GM12878 (cell line): ENCODE results near the gene ZNF451. TPM values are rescaled to one million over a fixed set of nuclear protein-coding genes. Genes with fewer than 3 reads are reported as not detected.

Experiments
- ATAC-seq: fragments of 200-7000 bp; cut with Tn5 transposase; 3 replicates; pipeline ENCODE4 v1.9.1; 2020; ENCODE audit warnings: mild to moderate bottlenecking, moderate library complexity
- BruUV-seq: library from RNA; stranded (reverse); fragments of 400-500 nt; replicated peaks from 2 replicates; lab custom pipeline; 2021; lab: Mats Ljungman, UMichigan
- CTCF ChIA-PET: fragments of 300-600 bp; sonication (Branson Sonifier 250); formaldehyde crosslinking; extraction: SDS; loops from one replicate; lab custom pipeline; 2021; ENCODE audit warnings: inconsistent platforms; lab: Yijun Ruan, JAX
- POLR2A ChIA-PET: fragments of 350-600 bp; formaldehyde crosslinking; extraction: SDS; loops from one replicate; lab custom pipeline; 2021; ENCODE audit warnings: inconsistent platforms; lab: Charles Lee
- RAD21 ChIA-PET: fragments of 300-600 bp; sonication (Branson Sonifier 250); formaldehyde crosslinking; loops from one replicate; lab custom pipeline; 2023; ENCODE audit warnings: antibody characterized with exemption; ENCODE audit not compliant: unreplicated experiment; lab: Charles Lee
- SMC1A ChIA-PET: fragments of 300-600 bp; sonication (Branson Sonifier 250); formaldehyde crosslinking; loops from one replicate; lab custom pipeline; 2023; ENCODE audit not compliant: unreplicated experiment, uncharacterized antibody; lab: Charles Lee
- DNase-seq: peaks from one replicate; pipeline ENCODE4 v3.0.0-alpha.2; 2011; ENCODE audit warnings: low read depth, low spot score
- FAIRE-seq: peaks from 3 replicates; lab custom pipeline; 2011; peaks lifted over from hg19 to GRCh38; lab: Jason Lieb, UNC
- H2AFZ ChIP-seq: 2 replicates; pipeline ENCODE4 v1.6.0; 2011; ENCODE audit warnings: low read depth, low read length, control low read depth; ENCODE audit not compliant: control insufficient read depth
- H3K27ac ChIP-seq: 2 replicates; pipeline ENCODE4 v1.5.1; 2011; ENCODE audit warnings: control low read depth; ENCODE audit not compliant: control insufficient read depth, insufficient read depth
- H3K27me3 ChIP-seq, 2 experiments: replicated peaks in 1 of 2; 2 replicates each; pipeline versions ENCODE4 v1.6.0 to v1.6.1; 2011; ENCODE audit warnings: low read length in 1 of 2; ENCODE audit not compliant: control insufficient read depth in 2 of 2, insufficient read depth in 2 of 2
- H3K36me3 ChIP-seq, 2 experiments: 2 replicates each; pipeline ENCODE4 v1.5.1; 2011; ENCODE audit warnings: low read length in 1 of 2; ENCODE audit not compliant: control insufficient read depth in 2 of 2, insufficient read depth in 2 of 2
- H3K4me1 ChIP-seq: 2 replicates; pipeline ENCODE4 v1.6.1; 2011; ENCODE audit warnings: mild to moderate bottlenecking, low read length, moderate library complexity, mixed read lengths; ENCODE audit not compliant: control insufficient read depth, insufficient read depth
- H3K4me2 ChIP-seq: 2 replicates; pipeline ENCODE4 v1.6.0; 2011; ENCODE audit warnings: control low read depth; ENCODE audit not compliant: control insufficient read depth, insufficient read depth
- H3K4me3 ChIP-seq: fragments of 200-600 bp; sonication (generic); 2 replicates; pipeline ENCODE4 v1.5.1; 2016
- H3K79me2 ChIP-seq: 2 replicates; pipeline ENCODE4 v1.6.0; 2011; ENCODE audit warnings: low read length; ENCODE audit not compliant: control insufficient read depth, insufficient read depth
- H3K9ac ChIP-seq: 2 replicates; pipeline ENCODE4 v1.8.0; 2011; ENCODE audit warnings: low read length, control low read depth, mixed read lengths; ENCODE audit not compliant: control insufficient read depth, insufficient read depth
- H3K9me3 ChIP-seq: replicated peaks from 3 replicates; pipeline ENCODE4 v1.5.1; 2011; ENCODE audit warnings: mild to moderate bottlenecking, low read length; ENCODE audit not compliant: control insufficient read depth, insufficient read depth
- H4K20me1 ChIP-seq: 2 replicates; pipeline ENCODE4 v1.6.0; 2011; ENCODE audit not compliant: control insufficient read depth, insufficient read depth
- BRCA1 ChIP-seq: IDR thresholded peaks from 2 replicates; pipeline ENCODE4 v1.6.1; 2011; ENCODE audit warnings: low read depth, low read length, improper control_type of control experiment
- CHD2 ChIP-seq: IDR thresholded peaks from 2 replicates; pipeline ENCODE4 v1.6.1; 2011; ENCODE audit warnings: low read depth, low read length, improper control_type of control experiment, borderline replicate concordance
- EZH2 ChIP-seq: IDR thresholded peaks from 2 replicates; pipeline ENCODE4 v1.6.1; 2012; ENCODE audit warnings: low read depth, mild to moderate bottlenecking, control low read depth, inconsistent platforms, low read length, borderline replicate concordance; ENCODE audit not compliant: control insufficient read depth
- KDM1A ChIP-seq: fragments of 200-600 bp; sonication (generic); IDR thresholded peaks from 2 replicates; pipeline ENCODE4 v1.6.1; 2016; ENCODE audit warnings: borderline replicate concordance
- MTA2 ChIP-seq: fragments of 450-650 bp; IDR thresholded peaks from 2 replicates; pipeline ENCODE4 v1.6.1; 2016; ENCODE audit warnings: low read depth, mild to moderate bottlenecking, moderate library complexity
- MXI1 ChIP-seq: fragments of 150-350 bp; IDR thresholded peaks from 2 replicates; pipeline ENCODE4 v1.6.1; 2011; ENCODE audit warnings: low read depth, mild to moderate bottlenecking, inconsistent platforms, low read length, improper control_type of control experiment
- NFXL1 ChIP-seq: fragments of 450-650 bp; IDR thresholded peaks from 2 replicates; pipeline ENCODE4 v1.6.1; 2017; ENCODE audit warnings: antibody characterized with exemption, mild to moderate bottlenecking, borderline replicate concordance
- PAX5 ChIP-seq: IDR thresholded peaks from 2 replicates; pipeline ENCODE4 v1.6.1; 2011; ENCODE audit warnings: low read depth, low read length, borderline replicate concordance
- SUZ12 ChIP-seq: fragments of 200-600 bp; sonication (generic); IDR thresholded peaks from one replicate; pipeline ENCODE4 v1.6.1; 2018; ENCODE audit warnings: antibody characterized with exemption, mild to moderate bottlenecking; ENCODE audit not compliant: unreplicated experiment
- TCF7 ChIP-seq: IDR thresholded peaks from 2 replicates; pipeline ENCODE4 v1.6.1; 2014; ENCODE audit warnings: antibody characterized with exemption, borderline replicate concordance
- WGBS: methylation state at CpG from one replicate; pipeline ENCODE4 v1.1.6; 2016; ENCODE audit warnings: low lambda C conversion rate; ENCODE audit not compliant: insufficient replicate concordance, insufficient coverage; ENCODE audit errors: missing lambda C conversion rate; 5-methylcytosine and 5-hydroxymethylcytosine counted together
- in situ Hi-C: fragments of 300-500 bp; cut with MboI; formaldehyde crosslinking; loops from 9 replicates; pipeline ENCODE4 v1.14.3; 2018; ENCODE audit warnings: mixed read lengths
- intact Hi-C: fragments of 100-400 bp; cut with micrococcal nuclease; formaldehyde crosslinking; loops from one replicate; pipeline ENCODE4 v1.14.2; 2022; ENCODE audit not compliant: unreplicated experiment
- polyA plus RNA-seq, 11 experiments: library from polyadenylated mRNA; depleted of rRNA in 4 of 11; unstranded in 6 of 11; stranded (reverse) in 5 of 11; fragments of >200 nt; fragmentation: Nextera tagmentation in 4 of 11; fragmentation: Illumina TruSeq in 1 of 11; extraction: Ambion mirVana in 4 of 11; extraction: Trizol in 1 of 11; gene quantifications; 1 replicate in 1 of 11; 2 replicates in 10 of 11; pipeline versions ENCODE4 v1.2.1 to v1.2.3, GENCODE V29; 2011 to 2016; ENCODE audit warnings: inconsistent platforms in 2 of 11, missing spikeins in 2 of 11, low read depth in 1 of 11
- total RNA-seq, 4 experiments: library from RNA; depleted of rRNA in 3 of 4; stranded (reverse); fragments of >200 nt in 3 of 4; fragmentation: Illumina TruSeq in 1 of 4; extraction: Trizol in 1 of 4; gene quantifications; 2 replicates each; pipeline versions ENCODE4 v1.2.1 to v1.2.3, GENCODE V29; 2013 to 2021
- TF ChIP-seq, protein P1 (sequence below): fragments of 450-650 bp; formaldehyde crosslinking; IDR thresholded peaks from 2 replicates; pipeline ENCODE4 v1.4.0; 2020; ENCODE audit warnings: mild to moderate bottlenecking, moderate library complexity

ZNF451 gene
- total and polyA plus RNA-seq, 10 of the 15 experiments (the other 5 are each of a cell fraction or from before 2014, with no cell fraction given): 6.5 to 44.4 (median 23.8) TPM

DNA sequence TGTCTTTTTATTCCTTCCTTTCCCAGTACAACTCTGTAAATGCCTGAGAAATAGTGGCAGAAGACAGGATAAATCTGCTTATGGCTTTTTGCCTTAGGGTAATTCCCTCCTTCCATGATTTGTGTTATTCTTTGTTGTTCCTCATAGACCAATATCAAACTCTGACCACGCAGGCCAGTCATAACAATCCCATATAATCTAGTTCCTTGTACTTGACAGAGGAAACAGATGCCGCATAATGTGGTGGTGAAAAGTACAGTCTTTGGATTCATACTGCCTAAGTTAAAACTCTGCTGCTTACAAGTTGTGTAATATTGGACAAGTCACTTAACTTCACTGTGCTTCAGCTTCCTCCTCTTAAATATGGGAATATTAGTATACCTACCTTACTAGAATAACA is 74.0 kb downstream of the ZNF451 start:
- RAD21 ChIA-PET: no interaction called here
- Histone ChIP-seq H3K36me3 (peaks cover 0 to 2% of the 10 kb centered on the region in 2 experiments; a peak in 1 of 4 replicates), H3K27ac (no peak overlapping the region), H3K79me2 (no peaks in the 10 kb centered on the region), H3K9ac (no peak overlapping the region), H3K4me2 (no peak overlapping the region), H3K4me3 (no peak overlapping the region), H3K9me3 (no peaks in the 10 kb centered on the region), H3K4me1 (no peaks in the 10 kb centered on the region), H2AFZ (no peak overlapping the region), H3K27me3 (no peaks in the 10 kb centered on the region), H4K20me1 (no peaks in the 10 kb centered on the region)
- SMC1A ChIA-PET: no interaction called here
- WGBS: 96% methylated on average over 2 of the region's 2 CpGs
- ATAC-seq (no peak), FAIRE-seq (no peak), DNase-seq (no peak)
- no TSS peak for BruUV-seq
- in situ Hi-C loops: loop anchor here (5.0 kb wide), 1 partner anchor 72 kb away; the partner anchor contains the start of gene ZNF451
- intact Hi-C loops: no loop called here
- CTCF ChIA-PET: no interaction called here
- TF ChIP-seq EZH2 (no peak), CHD2 (no peak), TCF7 (no peak), SUZ12 (no peak), PAX5 (no peak), BRCA1 (no peak), KDM1A (no peak), MXI1 (no peak), NFXL1 (no peak), MTA2 (no peak)
- TF ChIP-seq, protein P1, sequence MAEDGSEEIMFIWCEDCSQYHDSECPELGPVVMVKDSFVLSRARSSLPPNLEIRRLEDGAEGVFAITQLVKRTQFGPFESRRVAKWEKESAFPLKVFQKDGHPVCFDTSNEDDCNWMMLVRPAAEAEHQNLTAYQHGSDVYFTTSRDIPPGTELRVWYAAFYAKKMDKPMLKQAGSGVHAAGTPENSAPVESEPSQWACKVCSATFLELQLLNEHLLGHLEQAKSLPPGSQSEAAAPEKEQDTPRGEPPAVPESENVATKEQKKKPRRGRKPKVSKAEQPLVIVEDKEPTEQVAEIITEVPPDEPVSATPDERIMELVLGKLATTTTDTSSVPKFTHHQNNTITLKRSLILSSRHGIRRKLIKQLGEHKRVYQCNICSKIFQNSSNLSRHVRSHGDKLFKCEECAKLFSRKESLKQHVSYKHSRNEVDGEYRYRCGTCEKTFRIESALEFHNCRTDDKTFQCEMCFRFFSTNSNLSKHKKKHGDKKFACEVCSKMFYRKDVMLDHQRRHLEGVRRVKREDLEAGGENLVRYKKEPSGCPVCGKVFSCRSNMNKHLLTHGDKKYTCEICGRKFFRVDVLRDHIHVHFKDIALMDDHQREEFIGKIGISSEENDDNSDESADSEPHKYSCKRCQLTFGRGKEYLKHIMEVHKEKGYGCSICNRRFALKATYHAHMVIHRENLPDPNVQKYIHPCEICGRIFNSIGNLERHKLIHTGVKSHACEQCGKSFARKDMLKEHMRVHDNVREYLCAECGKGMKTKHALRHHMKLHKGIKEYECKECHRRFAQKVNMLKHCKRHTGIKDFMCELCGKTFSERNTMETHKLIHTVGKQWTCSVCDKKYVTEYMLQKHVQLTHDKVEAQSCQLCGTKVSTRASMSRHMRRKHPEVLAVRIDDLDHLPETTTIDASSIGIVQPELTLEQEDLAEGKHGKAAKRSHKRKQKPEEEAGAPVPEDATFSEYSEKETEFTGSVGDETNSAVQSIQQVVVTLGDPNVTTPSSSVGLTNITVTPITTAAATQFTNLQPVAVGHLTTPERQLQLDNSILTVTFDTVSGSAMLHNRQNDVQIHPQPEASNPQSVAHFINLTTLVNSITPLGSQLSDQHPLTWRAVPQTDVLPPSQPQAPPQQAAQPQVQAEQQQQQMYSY (CRISPR knock-in tag): no peak
- POLR2A ChIA-PET: no interaction called here
